GM18951 (cell line): ENCODE data around the gene TBC1D22A.
"Not testable (repeated sequence)": the region's sequence is repeated elsewhere in the genome, so short reads cannot be mapped to it uniquely, and the experiment has no call there.

Experiments used
- POLR2A ChIP-seq: IDR thresholded peaks from 4 replicates; pipeline ENCODE4 v1.6.1; 2011; ENCODE audit warnings: mild to moderate bottlenecking; ENCODE audit not compliant: insufficient read length, insufficient read depth; ENCODE audit errors: extremely low read depth
- in situ Hi-C: fragments of 300-500 bp; cut with MboI; formaldehyde crosslinking; loops from one replicate; pipeline ENCODE4 v1.12.0; 2022; ENCODE audit warnings: low sequenced_read_pairs, mixed read lengths, inconsistent platforms; ENCODE audit not compliant: unreplicated experiment

Gene TBC1D22A

DNA sequence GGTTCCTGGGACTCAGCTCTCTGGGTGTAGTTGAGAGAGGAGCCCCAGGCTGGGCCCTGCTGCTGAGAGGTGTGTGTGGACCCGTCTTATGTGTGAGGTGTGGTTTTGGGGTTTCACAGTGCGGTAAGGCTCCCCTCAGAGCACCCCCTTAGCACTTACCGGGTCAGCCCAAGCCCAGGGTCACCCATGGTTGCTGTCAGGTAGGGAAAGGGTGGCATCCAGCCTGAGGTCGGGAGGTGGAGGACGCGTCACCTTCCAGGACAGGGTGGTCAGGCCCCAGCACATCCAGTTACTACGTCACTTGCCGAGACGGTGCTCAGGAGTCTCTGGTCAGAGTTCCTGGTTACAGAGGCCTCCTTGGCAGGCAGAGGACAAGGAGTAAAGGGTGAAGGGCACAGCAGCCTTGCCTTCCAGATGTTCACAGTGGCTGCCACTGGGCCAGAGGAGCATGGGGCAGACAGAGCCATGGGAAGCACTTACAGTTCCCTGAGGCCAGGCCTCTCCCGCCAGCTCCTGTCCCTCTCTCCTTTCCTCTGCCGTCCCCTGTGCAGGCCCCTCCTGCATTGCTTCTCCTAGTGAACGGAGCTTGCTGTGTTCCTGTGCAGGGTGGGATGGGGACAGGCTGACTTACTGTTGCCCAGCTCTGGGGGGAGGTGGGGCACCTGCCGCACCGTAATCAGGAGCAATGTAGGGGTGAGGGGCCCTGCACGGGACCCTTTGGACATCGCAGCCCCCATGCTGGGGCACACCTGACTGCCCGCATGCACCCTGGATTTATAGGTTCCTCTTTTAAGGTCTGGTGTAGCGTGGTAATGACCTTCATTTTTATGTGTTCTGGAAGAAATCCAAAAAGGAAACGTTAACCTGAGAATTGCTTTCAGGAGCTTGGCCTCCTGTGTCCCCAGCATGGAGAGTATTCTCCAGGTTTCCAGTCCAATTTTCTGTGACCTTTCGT is 285.9 kb downstream of the TBC1D22A start:
- no peak for TF ChIP-seq POLR2A
- in situ Hi-C loops, result no loop called here

DNA sequence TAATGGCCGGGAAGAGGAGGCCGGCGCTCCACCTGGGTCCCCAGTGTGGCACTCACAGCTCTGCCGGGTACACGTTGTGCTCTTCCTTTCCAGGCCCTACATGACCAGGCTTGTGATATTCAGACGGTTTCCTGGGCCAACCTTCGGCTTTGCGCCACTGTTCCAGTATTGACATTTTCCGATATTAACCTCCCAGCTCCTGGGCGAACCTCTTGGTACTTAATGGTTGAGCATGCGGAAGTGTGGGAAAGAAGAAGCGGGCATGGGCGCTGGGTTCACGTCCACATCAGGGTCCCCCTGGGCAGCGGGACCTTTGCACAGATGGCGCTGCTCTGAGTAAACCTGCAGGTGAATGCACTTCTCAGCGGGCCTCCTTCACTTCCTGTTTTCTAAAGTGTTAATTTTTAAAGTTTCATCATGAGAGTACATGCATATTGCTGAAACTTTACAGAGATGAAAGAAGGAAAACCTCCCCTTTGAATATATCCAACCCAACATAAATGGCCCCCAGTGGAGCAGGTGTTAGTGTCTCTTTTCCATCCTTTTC is 286.7 kb downstream of the TBC1D22A start:
- no peak for TF ChIP-seq POLR2A
- in situ Hi-C loops, result no loop called here

DNA sequence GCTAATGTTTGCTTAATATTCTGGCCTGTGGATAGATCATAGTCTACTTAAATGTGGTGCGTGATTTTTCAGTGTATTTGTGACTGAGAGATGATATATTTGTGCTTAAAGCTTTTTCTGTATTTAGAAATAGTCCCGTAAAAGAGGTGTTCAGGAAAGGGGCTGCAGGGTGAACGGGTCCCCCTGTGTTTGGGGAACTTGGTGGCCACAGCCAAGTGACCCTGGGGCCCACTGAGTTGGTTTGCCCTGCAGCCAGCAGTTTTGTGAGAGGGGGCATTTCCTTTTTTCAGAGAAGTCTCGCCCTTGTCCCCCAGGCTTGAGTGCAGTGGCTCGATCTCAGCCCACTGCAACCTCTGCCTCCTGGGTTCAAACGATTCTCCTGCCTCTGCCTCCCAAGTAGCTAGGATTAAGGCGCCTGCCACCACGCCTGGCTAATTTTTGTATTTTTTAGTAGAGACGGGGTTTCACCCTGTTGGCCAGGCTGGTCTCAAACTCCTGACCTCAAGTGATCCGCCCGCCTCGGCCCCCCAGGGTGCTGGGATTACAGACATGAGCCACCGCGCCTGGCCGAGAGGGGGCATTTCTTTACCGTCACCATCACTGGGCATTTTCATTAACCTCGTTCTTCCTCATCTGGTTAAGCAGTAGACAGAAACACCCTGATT is 287.4 kb downstream of the TBC1D22A start:
- in situ Hi-C loops, result not testable (repeated sequence)

DNA sequence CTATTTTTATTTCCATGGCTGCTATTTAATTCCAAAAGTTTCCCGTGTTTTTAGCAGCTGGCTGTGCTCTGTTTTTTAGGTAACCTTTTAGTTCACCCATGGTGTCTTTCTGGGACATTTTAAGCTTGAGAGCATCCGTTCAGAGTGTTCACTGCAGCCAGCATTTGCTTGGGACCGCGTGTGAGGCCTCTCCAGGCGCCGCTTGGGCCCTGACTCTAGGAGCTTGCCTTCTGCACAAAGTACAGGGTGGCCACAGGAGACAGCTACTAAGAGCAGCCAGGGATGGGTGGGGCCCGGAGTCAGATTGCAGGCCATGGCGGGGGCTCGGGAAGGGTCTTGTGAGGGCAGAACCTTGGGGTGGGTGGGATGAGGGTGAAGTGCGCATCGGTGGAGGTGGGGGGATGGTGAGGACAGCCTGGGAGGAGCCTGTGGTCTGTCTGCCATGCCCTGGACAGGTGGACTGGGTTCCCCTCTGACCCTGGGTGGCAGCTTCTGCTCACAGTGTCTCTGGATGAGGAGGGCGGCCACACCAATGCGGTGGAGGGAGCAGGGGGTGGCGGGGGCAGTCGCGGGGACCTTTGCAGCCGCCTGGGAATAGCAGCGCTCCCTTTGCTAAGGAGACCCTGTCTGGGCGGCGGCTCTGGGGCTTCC is 288.1 kb downstream of the TBC1D22A start:
- TF ChIP-seq POLR2A, result no peak
- in situ Hi-C loops, result no loop called here

DNA sequence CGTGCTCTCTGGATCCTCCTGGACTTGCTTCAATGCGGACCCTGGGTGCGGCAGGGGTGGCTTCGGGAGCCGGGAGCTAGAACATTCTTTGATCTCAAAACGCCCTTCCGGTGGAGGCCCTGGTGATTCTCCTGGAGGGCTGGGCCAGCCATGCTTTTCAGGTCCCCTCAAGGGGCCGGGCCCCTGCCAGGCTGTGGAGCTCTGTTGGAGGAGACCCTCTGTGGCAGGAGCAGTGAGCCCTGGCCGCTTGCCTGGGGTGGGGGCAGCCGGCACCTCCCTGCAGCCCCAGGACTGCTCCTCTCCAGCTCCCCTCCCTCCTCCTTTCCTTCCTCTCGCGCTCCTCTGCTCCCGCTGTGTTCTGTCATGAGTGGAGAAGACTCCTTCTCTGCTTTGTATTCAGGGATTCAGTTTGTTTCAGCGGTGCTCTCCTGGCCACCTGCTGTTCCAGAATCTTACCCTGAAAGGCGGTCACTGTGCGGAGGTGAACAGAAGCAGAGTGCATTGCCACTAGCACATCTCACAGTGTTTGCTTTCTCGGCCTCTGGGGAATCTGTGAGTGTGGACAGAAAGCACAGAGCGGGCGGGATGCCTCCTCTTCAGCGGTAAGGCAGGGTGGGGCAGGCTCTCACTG is 289.1 kb downstream of the TBC1D22A start:
- in situ Hi-C loops, result no loop called here
- no peak for TF ChIP-seq POLR2A

DNA sequence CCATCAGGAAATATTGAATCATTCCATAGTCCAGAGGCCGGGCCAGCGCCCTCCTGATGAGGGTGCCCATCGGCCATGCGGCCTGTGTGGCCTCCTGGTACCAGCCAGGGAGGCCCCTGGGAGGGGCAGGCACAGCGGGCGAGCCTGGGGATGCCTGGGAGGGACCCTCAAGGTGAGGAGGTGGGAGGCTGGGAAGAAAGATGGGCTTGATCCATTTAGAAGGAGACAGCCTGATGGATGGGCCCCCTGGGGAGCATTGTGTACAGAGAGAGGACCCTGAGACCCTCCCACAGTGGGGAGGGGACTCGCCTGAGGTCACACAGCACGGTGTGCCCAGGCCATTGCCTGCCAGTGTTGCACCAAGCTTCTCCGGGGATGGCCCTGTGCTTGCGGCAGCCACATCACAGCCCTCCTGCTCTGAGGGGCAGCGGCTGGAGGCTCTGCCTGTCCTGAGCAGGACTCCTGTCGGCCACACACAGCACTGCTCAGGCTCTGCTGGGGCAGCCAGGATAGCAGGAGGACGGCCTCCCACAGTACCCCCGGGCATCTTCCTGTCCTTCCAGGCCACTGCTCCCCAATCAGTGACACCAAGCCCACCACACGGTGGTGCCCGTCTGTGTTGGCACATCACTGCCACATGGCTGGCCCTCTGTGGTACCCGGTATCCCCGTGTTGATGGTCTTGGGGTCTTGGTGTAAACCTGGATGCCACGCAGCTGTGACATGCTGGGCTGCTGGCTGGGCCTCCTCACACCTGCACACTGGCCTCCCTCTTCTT is 290.0 kb downstream of the TBC1D22A start:
- no peak for TF ChIP-seq POLR2A
- in situ Hi-C loops, result no loop called here

DNA sequence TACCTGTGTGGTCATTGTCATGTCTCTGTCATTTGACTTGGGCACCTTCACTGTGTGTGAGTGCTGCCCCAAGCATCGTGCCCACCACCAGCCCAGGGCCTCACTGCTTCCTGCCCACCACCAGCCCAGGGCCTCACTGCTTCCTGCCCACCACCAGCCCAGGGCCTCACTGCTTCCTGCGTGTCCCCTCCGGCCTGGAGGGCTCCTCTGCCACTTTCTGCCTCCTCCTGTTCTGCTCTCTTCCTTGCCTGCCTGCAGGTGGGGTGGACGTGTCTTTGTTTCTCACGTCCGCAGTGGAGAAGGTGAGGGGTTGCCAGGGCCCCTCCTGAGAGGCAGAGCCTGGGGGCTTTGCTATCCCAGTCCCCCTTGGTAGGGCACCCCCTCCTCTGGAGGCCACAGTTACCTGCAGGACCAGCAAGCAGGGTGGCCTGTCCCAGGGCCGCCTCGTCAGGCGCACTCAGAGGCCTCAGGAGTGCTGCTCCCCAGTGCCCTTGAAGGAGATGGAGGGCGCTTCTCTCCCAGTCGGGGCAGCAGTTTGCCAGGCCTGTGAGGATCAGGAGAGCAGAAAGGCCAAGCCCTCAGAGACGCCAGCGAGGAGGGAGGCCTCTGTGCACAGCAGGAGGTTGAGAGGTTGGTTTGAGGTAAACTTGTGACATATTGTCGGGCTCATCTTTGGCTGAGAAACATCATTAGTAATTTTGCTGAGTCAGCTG is 290.7 kb downstream of the TBC1D22A start:
- in situ Hi-C loops, result no loop called here
- no peak for TF ChIP-seq POLR2A

DNA sequence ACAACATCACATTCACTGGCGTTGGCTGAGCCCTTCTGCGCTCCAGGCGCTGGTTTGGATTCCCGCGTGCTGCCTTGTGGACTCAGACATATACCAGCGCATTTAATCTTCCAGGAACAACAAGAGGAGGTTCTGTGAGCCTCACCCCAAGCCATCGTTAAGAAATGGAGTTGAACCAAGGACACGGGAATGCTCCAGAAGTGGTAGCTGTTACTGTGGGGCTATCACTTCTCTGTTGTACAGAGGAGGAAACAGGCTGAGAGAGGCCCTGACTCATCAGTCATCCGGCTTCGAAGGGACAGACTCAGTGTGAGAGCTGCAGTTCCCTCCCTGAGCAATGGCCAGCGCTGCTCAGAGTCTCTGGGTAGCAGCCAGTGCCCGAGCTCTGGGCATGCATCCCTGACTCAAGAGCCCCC is 291.3 kb downstream of the TBC1D22A start:
- TF ChIP-seq POLR2A, result no peak
- in situ Hi-C loops, result no loop called here

DNA sequence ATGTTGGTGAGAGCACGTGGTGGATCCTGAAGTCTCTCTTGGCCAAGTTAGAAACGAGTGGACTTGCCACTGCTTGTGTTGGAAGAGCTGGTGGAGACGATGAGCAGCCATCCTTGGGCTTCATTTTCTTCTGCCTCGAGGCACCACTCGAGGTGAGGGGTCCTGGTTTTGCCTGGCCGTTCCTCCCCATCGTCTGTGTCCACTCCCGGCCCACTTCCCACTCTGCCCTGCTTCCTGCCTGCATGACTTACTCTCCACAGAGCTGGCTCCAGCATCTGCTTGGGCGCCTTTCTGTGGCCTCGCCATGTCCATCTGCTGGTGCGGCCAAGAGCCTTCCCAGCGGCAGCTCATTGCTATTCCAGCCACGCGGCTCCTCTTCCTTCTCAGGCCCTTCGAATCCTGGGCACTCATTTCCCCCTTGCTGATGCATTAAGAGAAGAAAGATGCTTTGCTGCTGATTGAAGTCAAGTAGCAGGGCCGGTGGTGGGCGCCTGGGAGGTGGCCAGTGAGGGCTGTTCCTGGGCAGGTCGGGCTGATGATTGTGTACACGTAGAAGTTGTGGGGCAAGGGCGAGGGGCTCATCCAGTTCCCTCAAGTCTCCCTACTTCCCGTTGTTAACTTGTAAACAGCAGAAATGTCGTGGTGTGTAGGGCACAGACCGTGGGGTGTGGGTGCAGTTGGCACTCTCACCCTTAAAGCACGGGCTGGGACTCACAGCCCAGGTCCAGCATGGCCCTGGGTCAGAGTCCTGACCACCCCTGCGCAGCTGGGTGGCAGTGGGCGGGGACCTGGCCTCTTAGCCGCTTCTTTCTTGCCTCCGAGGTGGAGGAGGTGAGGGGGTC is 292.0 kb downstream of the TBC1D22A start:
- in situ Hi-C loops, result no loop called here
- no peak for TF ChIP-seq POLR2A

DNA sequence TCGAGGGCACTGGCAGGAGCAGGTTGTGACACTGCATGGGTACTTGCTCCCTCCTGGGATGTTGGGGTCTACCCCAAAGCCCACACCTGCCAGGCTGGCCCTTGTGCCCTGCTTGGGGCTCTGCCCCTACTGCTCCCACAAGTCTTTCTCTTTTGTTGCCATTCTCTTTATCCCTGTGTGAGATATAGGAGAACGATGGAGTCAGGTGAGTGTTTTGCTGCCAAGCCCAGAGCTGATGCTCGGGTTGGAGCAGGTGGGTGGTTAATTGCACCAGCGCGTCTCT is 292.6 kb downstream of the TBC1D22A start:
- in situ Hi-C loops, result no loop called here
- no peak for TF ChIP-seq POLR2A

DNA sequence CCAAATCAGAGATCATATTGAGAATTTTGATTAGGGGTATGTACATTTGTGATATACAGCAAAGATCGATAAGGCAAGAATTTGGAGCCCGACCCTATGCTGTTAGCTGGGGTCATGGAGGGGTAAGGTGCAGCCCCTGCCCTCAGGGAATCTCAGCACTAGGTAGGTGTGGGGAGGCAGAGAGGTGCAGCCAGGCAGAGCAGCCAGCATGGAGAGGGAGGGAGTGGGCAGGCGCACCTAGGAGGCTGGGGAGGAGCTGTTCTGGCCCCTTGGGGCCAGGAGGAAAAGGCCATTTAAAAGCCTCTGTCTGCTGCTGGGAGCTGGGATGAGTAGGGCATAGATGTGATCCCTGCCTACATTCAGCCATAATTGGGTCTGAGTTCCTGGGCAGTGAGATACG is 293.0 kb downstream of the TBC1D22A start:
- no peak for TF ChIP-seq POLR2A
- in situ Hi-C loops, result no loop called here
